CD14-positive monocyte (primary cell): Measurements from ENCODE around the gene AXL. TPM values are rescaled to one million over a fixed set of nuclear protein-coding genes. Genes with fewer than 3 reads are reported as not detected.

Source experiments
- DNase-seq, 3 donors: peaks; one replicate each; pipeline ENCODE4 v3.0.0-alpha.2; 2011 to 2022
- H2AFZ ChIP-seq: 2 replicates; pipeline ENCODE4 v1.6.0; 2012; ENCODE audit warnings: mild to moderate bottlenecking, low read depth, low read length, inconsistent platforms; ENCODE audit not compliant: insufficient read depth, poor library complexity, severe bottlenecking
- H3K27ac ChIP-seq, 2 donors: 1 replicate in 1 of 2; 2 replicates in 1 of 2; pipeline ENCODE4 v1.5.1; 2012 to 2013; ENCODE audit warnings: low read length in 2 of 2, control low read depth in 1 of 2, inconsistent platforms in 1 of 2, low read depth in 1 of 2, mild to moderate bottlenecking in 1 of 2
- H3K27me3 ChIP-seq, 2 donors: one replicate each; pipeline versions ENCODE4 v1.6.0 to v1.6.1; 2011 to 2013; ENCODE audit warnings: low read length in 2 of 2; ENCODE audit not compliant: control insufficient read depth in 2 of 2, insufficient read depth in 2 of 2
- H3K36me3 ChIP-seq, 2 donors: replicated peaks in 1 of 2; 1 replicate in 1 of 2; 2 replicates in 1 of 2; pipeline versions ENCODE4 v1.5.1 to v1.6.1; 2012 to 2013; ENCODE audit warnings: low read length in 2 of 2, control low read depth in 1 of 2, inconsistent platforms in 1 of 2, mild to moderate bottlenecking in 1 of 2; ENCODE audit not compliant: insufficient read depth in 2 of 2, control insufficient read depth in 1 of 2
- H3K4me1 ChIP-seq, 2 donors: 1 replicate in 1 of 2; 2 replicates in 1 of 2; pipeline versions ENCODE4 v1.5.1 to v1.6.1; 2012 to 2013; ENCODE audit warnings: low read length in 2 of 2, control low read depth in 1 of 2, inconsistent platforms in 1 of 2, mild to moderate bottlenecking in 1 of 2, moderate library complexity in 1 of 2; ENCODE audit not compliant: insufficient read depth in 2 of 2, control insufficient read depth in 1 of 2
- H3K4me2 ChIP-seq: replicated peaks from 2 replicates; pipeline ENCODE3; 2012; ENCODE audit warnings: low read length, moderate library complexity, mild to moderate bottlenecking; ENCODE audit not compliant: poor library complexity, severe bottlenecking; ENCODE audit errors: extremely low read depth
- H3K4me3 ChIP-seq, 3 experiments: fragments of 200-600 bp in 1 of 3; sonication (generic) in 1 of 3; replicated peaks in 1 of 3; 1 replicate in 2 of 3; 2 replicates in 1 of 3; pipeline ENCODE4 v1.5.1; 2011 to 2013; ENCODE audit warnings: low read length in 3 of 3, mild to moderate bottlenecking in 3 of 3, control low read depth in 2 of 3, low read depth in 2 of 3, inconsistent platforms in 1 of 3, moderate library complexity in 1 of 3
- H3K79me2 ChIP-seq: 2 replicates; pipeline ENCODE4 v1.6.0; 2012; ENCODE audit warnings: mild to moderate bottlenecking, control low read depth, inconsistent platforms, low read length, moderate library complexity; ENCODE audit not compliant: insufficient read depth
- H3K9ac ChIP-seq: 2 replicates; pipeline ENCODE4 v1.6.0; 2017; ENCODE audit warnings: low read length, mild to moderate bottlenecking; ENCODE audit not compliant: insufficient read depth, poor library complexity, severe bottlenecking
- H3K9me3 ChIP-seq, 2 donors: replicated peaks in 1 of 2; 1 replicate in 1 of 2; 2 replicates in 1 of 2; pipeline versions ENCODE4 v1.5.1 to v1.6.1; 2012 to 2013; ENCODE audit warnings: low read length in 2 of 2, control low read depth in 1 of 2; ENCODE audit not compliant: control insufficient read depth in 1 of 2, insufficient read depth in 1 of 2
- H4K20me1 ChIP-seq: 2 replicates; pipeline ENCODE4 v1.6.0; 2012; ENCODE audit warnings: mild to moderate bottlenecking, low read length, control low read depth, moderate library complexity; ENCODE audit not compliant: insufficient read depth
- H3K27ac Mint-ChIP-seq, 7 donors: one replicate each; pipeline ENCODE4 v1.8.0; 2020; ENCODE audit warnings: mild to moderate bottlenecking in 7 of 7, mixed read lengths in 7 of 7, moderate library complexity in 6 of 7, inconsistent platforms in 2 of 7
- H3K27me3 Mint-ChIP-seq, 3 donors: one replicate each; pipeline ENCODE4 v1.8.0; 2021 to 2022; ENCODE audit warnings: low read depth in 3 of 3, mild to moderate bottlenecking in 3 of 3, mixed read lengths in 3 of 3, moderate library complexity in 3 of 3, inconsistent platforms in 1 of 3
- H3K36me3 Mint-ChIP-seq, 2 donors: one replicate each; pipeline ENCODE4 v1.8.0; 2020; ENCODE audit warnings: mixed read lengths in 2 of 2, inconsistent platforms in 1 of 2, mild to moderate bottlenecking in 1 of 2
- H3K4me1 Mint-ChIP-seq: one replicate; pipeline ENCODE4 v1.8.0; 2020; ENCODE audit warnings: mild to moderate bottlenecking, mixed read lengths
- H3K4me3 Mint-ChIP-seq, 2 donors: one replicate each; pipeline ENCODE4 v1.8.0; 2020; ENCODE audit warnings: mild to moderate bottlenecking in 2 of 2, mixed read lengths in 2 of 2, moderate library complexity in 1 of 2
- H3K9me3 Mint-ChIP-seq, 7 donors: one replicate each; pipeline ENCODE4 v1.8.0; 2020 to 2022; ENCODE audit warnings: mixed read lengths in 7 of 7, mild to moderate bottlenecking in 6 of 7, moderate library complexity in 6 of 7, inconsistent platforms in 2 of 7
- CTCF ChIP-seq: fragments of 200-600 bp; IDR thresholded peaks from one replicate; pipeline ENCODE4 v1.8.0; 2022; ENCODE audit warnings: antibody characterized with exemption, mild to moderate bottlenecking
- WGBS: methylation state at CpG from one replicate; pipeline ENCODE4 v1.1.5; 2013; ENCODE audit warnings: missing lambda C conversion rate; ENCODE audit not compliant: insufficient coverage; 5-methylcytosine and 5-hydroxymethylcytosine counted together
- intact Hi-C, 2 donors: fragments of 100-400 bp; cut with micrococcal nuclease; formaldehyde crosslinking; loops; one replicate each; pipeline versions ENCODE4 v1.15.0 to v1.15.1; 2023
- polyA plus RNA-seq, 3 donors: library from polyadenylated mRNA; depleted of rRNA in 1 of 3; unstranded in 2 of 3; stranded (reverse) in 1 of 3; fragments of 300-500 nt in 2 of 3; fragments of >200 nt in 1 of 3; fragmentation: Illumina TruSeq in 2 of 3; gene quantifications; 1 replicate in 2 of 3; 2 replicates in 1 of 3; pipeline ENCODE4 v1.2.3, GENCODE V29; 2012 to 2021

Gene AXL
- polyA plus RNA-seq, 3 donors: 0.05 to 0.07 TPM; not detected in 1

GRCh38 chr19:41305927-41306793 is 87.1 kb downstream of the AXL start:
- peaks cover 0 to 3% (median 0%) of the 10 kb centered on the region in 7 donors for H3K9me3 Mint-ChIP-seq
- Histone ChIP-seq H3K4me2 (peak overlapping the region; percentile 83), H3K4me1 (peaks cover 58 to 64% of the 10 kb centered on the region in 2 donors), H3K27ac (peak overlapping the region; percentile 73 to 95), H3K27me3 (no peaks in the 10 kb centered on the region), H2AFZ (no peak overlapping the region), H3K4me3 (no peak overlapping the region), H3K9me3 (no peaks in the 10 kb centered on the region), H3K79me2 (peaks cover 43% of the 10 kb centered on the region), H3K36me3 (peaks cover 52 to 54% of the 10 kb centered on the region in 2 donors), H3K9ac (peak overlapping the region; percentile 6), H4K20me1 (peaks cover 47% of the 10 kb centered on the region)
- H3K27ac Mint-ChIP-seq: peak overlapping the region; percentile 97 to 100 (median 99)
- intact Hi-C loops: loop anchor here (5.0 to 10.0 kb wide), 5 partner anchors 39 to 334 kb away; partner anchors contain the start of gene TGFB1 (in 1 of the 2)
- WGBS: 40% methylated on average over 10 of the region's 13 CpGs
- peaks cover 53 to 64% of the 10 kb centered on the region in 2 donors for H3K36me3 Mint-ChIP-seq
- no peaks in the 10 kb centered on the region for H3K27me3 Mint-ChIP-seq
- no peak for DNase-seq
- no peak overlapping the region for H3K4me3 Mint-ChIP-seq
- peaks cover 65% of the 10 kb centered on the region for H3K4me1 Mint-ChIP-seq
- TF ChIP-seq CTCF: no peak

- Histone ChIP-seq H3K9me3 (no peaks in the 10 kb centered on the region), H3K9ac (peak overlapping the region; percentile 61), H3K36me3 (peaks cover 43 to 47% of the 10 kb centered on the region in 2 donors), H3K27me3 (no peaks in the 10 kb centered on the region), H3K4me2 (peak overlapping the region; percentile 83), H3K27ac (peak overlapping the region; percentile 89 to 95), H3K4me3 (peak overlapping the region in 1 of 3 experiments; percentile 84), H4K20me1 (peaks cover 46% of the 10 kb centered on the region), H2AFZ (no peak overlapping the region), H3K79me2 (peaks cover 55% of the 10 kb centered on the region), H3K4me1 (peaks cover 58 to 68% of the 10 kb centered on the region in 2 donors)
- Mint-ChIP-seq H3K27ac (peak overlapping the region; percentile 97 to 100 (median 99)), H3K4me1 (peaks cover 70% of the 10 kb centered on the region), H3K9me3 (peaks cover 0 to 3% (median 0%) of the 10 kb centered on the region in 7 donors), H3K36me3 (peaks cover 48 to 61% of the 10 kb centered on the region in 2 donors), H3K27me3 (no peaks in the 10 kb centered on the region), H3K4me3 (peak overlapping the region; percentile 17 to 58)
- 11% methylated on average over 3 of the region's 8 CpGs for WGBS
- DNase-seq: peak in 2 of 3 donors; percentile 39 to 54
- intact Hi-C loops: loop anchor here (1.0 to 10.0 kb wide), 6 partner anchors 40 to 335 kb away; partner anchors contain the start of gene TGFB1 (in 1 of the 2)
- TF ChIP-seq CTCF: no peak
Measured at GRCh38 chr19:41307090-41307875, 88.3 kb downstream of the AXL start.
